Right forelimb (tissue), 1 donor: Measurements from ENCODE around the gene ITGA1.

Source experiments
- DNase-seq: peaks from one replicate; pipeline ENCODE4 v3.0.0-alpha.2; 2018

Gene ITGA1

DNA sequence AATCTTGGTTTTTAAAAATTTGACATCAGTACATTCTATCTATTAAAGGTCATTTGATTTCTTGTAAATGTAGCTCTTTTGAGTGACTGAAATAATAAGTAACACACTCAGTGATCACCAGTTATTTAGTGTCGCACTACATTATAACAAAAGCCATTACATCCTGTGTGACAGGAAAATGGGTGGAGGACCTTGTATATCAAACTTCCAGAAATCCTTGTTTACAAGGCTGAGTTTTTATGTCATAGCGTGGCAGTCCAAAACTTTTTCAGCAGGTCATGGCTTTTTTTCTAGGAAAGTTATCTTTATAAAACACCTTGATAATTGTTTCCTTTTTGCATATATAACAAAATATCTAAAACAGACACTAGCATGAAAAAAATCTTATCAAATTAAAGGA, 14.4 kb upstream of the ITGA1 start:
- DNase-seq, result no peak

- no peak for DNase-seq
Observed at GRCh38 chr5:52774005-52774410, 13.7 kb upstream of the ITGA1 start.

GRCh38 chr5:52776116-52776515, 11.6 kb upstream of the ITGA1 start:
- DNase-seq, result no peak

DNA sequence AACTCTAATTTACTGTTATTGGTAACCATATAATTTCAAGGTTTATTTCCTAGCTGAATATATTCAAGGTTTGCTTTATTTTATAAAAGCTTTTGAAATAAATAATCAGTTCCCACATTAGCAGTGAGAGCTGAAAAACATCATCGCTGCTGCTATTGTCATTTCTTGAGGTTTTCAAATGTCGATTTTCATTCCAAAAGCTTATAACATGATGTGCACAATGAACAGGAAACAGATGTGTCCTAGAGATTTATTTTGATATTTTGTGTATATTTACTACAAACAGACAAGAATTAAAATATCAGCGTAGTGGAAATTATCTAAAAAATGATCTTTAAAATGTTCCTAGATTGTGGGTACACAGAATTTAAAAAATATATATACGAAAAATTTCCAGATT, 10.5 kb upstream of the ITGA1 start:
- no peak for DNase-seq

GRCh38 chr5:52778781-52779180, 8.9 kb upstream of the ITGA1 start:
- no peak for DNase-seq

DNA sequence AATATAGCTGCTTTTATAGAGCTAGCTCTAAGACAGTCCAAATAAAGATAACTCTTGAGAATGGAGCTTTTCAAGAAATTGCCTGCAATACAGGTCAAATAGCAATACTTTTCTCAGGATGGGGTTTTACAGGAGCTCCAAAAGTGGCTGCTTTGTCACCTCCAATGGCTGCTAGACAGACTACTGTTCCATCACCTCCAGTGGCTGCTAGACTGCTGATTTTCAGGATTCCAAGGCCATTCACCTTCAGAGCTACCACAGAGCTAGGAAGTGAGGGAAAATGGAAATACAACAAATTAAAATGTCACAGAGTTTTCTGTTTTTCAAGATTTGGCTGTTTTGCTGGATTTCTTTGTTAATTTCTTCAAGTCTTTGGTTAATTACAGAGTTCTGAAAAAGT, 8.5 kb upstream of the ITGA1 start:
- no peak for DNase-seq

DNA sequence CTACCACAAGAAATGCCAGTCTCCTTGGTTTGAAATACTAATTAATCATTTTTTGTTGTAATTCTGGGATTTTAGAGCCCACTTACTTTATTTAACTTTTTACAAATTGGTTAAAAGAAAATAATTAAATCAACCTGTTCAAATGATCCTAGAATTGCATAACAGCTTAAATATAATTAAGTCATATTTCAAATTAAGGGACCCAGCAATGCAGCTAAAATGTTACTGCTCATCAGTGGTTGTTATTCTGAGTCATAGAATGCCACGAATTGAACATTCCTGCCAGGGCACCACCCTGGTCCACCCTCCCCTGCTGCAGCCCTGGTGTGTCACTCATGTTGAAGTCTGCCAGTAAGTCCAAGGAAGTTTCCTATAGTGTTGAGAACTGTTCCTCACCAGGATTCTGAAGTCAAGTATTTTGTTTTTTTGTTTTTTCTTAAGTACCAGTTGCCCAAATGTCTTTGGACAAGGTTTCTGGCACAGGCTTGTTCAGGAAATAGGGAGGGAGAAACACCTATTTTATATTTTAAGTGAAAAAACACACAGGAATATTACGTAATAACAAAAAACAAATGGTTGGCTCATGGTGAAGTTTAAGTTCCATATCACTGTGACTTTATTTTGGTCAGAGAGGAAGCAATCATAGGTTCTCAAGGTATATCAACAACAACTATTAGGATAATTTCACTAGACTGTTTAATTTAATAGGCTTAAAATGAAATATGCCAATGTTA, 4.3 kb upstream of the ITGA1 start:
- DNase-seq, result no peak

GRCh38 chr5:52784737-52785136, 3.0 kb upstream of the ITGA1 start:
- DNase-seq, result no peak

- no peak for DNase-seq
Observed at GRCh38 chr5:52786391-52786790, 1.3 kb upstream of the ITGA1 start.

GRCh38 chr5:52786949-52787599, 642 bp upstream of the ITGA1 start:
- DNase-seq, result no peak

DNA sequence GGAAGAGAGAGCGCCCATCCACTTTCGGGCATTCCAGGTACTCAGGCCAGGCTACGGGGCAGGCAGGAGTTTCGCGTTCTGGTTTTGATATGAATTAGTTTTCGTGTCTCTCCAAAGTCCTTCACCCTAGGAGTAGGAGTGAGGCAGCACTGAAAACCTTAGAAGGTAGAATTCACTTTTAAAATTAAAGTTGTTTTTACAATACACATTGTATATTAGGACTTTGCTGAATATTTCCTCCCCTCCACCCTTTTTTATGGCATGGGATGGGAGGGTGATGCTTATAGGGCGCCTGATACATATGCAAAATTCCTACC, 747 bp downstream of the ITGA1 start:
- no peak for DNase-seq

DNA sequence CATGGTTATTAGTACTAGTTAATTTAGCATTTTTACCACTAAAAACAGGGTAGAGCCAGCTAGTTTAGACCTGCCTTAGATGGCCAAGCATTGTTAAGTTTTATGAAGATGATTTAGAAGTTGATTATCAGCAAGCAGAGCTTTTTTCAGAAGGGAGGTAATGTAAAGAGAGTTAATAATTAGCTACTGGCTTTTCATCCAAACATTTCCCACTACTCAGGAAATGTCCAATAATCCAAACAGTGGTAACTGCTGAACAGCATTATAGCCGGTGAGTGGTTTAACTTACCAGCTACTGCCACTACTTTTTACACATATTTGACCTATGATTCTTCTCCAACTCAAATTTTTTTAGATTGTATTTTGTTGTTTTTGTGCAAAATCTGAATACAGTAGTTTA, 1.7 kb downstream of the ITGA1 start:
- no peak for DNase-seq

DNA sequence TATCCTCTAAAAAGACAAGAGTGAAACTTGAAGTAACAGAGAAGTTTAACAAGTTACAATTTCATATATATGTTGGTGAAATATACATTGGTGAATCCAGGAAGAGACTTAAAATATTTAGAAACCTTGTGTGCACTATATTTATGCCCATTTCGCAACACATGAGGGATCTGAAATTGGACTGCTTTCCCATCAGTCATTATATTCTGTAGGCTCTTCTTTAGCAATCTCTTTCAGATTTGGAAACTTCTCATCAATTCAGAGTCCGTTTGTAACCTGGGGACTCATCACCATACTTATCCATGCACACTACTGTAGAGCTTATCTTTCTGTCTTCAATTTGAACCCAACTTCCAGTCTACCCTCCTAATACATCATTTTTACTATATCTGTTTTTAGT, 2.1 kb downstream of the ITGA1 start:
- no peak for DNase-seq

GRCh38 chr5:52791366-52791765, 3.6 kb downstream of the ITGA1 start:
- DNase-seq, result no peak

- DNase-seq, result no peak
Observed at GRCh38 chr5:52794519-52794918, 6.8 kb downstream of the ITGA1 start.

- DNase-seq, result no peak
Observed at GRCh38 chr5:52796031-52796430, 8.3 kb downstream of the ITGA1 start.

DNA sequence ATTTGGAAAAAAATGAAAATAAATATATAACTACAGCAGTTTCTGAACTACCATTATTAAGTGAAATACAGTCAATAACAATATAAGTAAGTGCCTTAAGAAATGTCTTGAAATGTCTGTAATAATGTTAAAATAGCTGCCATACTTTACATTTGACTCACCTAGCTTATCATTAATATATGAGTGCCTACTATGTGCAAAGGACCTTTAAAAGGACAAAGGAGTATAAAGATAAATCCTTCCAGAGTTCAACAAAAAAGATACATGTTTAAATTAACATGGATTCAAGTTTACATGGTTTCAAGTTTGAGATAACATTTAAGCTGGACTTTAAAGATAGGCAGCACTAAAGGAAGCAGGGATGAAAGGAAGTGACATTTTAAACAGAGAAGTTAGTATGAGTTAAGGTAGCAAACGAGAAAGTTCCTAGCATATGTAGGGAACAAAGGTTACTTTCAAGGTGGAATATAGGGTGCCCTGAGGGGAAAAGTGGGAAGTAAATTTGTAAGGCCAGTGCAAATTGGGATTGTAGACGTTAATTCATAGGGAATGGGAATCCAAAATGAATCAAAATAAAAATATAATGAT, 8.9 kb downstream of the ITGA1 start:
- DNase-seq, result no peak

GRCh38 chr5:52798938-52799337, 11.2 kb downstream of the ITGA1 start:
- DNase-seq, result no peak

DNA sequence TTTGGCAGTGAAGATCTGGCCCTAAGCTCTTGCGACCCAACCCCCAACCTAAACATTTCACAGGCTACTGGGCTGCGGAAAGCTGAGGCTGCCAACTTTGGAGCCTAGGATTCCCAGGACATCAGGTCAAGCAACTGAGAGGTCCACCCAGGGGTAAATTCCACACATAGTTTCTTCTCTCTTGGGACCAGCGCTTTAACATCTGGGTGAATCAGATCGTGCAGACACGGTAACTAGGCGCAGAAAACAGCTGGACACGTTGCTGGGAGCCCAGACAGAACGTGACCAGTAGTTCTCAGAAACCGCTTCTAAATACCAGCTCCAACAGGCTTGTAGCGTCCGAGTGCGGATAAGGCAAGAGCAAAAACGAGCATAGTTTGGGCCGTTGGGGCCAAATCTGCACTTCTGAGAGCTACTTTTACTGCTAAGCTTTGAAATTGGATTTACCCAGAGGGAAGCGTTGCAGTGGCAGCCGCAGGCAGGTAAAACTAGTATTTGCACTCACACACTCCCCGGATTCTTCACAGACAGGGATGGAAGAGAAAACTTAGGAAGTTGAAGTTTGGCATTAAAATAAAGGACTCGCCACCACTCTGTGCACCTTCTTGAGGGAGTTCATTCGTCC, 11.8 kb downstream of the ITGA1 start:
- peak; percentile 74 for DNase-seq

GRCh38 chr5:52799983-52800393, 12.3 kb downstream of the ITGA1 start:
- peak; percentile 96 for DNase-seq

- peak; percentile 70 for DNase-seq
Observed at GRCh38 chr5:52800394-52801213, 12.9 kb downstream of the ITGA1 start.

- no peak for DNase-seq
Observed at GRCh38 chr5:52801329-52801728, 13.6 kb downstream of the ITGA1 start.

DNA sequence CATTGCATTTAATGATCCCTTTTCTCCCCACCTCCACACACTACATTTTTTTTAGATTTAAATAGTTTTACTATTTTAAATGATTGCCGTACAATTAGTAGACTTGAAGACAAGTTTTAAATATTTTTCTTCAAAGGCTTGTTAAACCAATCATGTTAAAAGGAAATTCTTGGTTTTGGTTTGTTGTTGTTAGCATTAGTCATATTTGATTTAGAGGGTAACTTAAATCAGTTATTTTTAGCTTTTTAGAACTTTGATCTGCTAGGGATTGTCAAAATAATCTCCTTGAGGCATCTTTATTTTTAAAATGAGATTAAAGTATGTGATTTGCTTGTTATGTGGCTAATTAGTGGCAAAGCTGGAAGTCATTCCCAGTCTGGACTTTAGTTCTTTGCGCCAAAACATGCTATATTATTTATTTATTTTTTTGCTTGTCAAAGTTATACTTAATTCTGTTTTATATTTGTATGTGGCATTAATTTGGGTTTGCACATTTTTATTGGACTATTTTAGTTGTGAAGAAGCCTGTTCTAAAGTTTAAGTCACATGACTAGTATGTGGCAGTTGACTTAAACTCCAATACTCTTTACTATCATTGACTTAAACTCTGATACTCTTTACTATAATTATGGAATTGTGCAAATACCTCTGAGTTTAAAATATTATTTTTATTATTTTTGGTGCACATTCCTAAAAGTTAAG, 14.7 kb downstream of the ITGA1 start:
- no peak for DNase-seq
